HG03442 (cell line): ENCODE data around the gene ADGRE1.

Experiments used
- ATAC-seq: cut with Tn5 transposase; IDR thresholded peaks from one replicate; pipeline ENCODE4 v1.9.1; 2021; ENCODE audit warnings: mild to moderate bottlenecking, moderate library complexity; ENCODE audit not compliant: unreplicated experiment

The ADGRE1 gene

DNA sequence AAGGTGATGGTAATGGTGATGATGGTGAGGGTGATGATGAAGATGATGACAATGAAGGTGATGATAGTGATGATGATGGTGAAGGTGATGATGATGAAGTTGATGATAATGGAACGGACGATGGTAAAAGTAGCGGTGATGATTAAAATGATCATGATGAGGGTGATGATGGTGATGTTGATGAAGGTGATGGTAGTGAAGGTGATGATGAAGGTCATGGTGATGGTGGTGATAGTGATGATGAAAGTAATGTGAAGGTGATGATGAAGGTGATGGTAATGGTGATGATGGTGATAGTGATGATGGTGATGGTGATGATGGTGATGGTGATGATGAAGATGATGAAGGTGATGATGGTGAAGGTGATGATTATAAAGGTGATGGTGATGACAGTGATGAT is 67.7 kb downstream of the ADGRE1 start:
- no peak for ATAC-seq

DNA sequence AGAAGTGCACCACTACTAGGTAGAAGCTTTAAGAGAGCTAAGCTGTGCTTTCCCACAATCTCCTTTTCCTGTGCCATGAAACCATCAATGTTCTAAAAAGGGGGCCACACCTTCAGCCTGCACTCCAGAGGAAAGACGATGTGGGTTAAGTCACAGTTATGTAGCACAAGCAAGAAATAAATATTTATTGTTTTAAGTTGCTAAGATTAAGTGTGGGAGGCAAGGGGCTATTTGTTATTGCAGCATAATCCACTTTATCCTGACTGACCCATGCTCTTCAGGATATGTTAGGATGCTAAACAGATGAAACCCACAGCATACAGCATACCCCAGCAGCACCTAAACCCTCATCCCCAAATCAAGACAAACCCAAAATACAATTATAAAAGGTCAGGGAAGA is 69.2 kb downstream of the ADGRE1 start:
- ATAC-seq: no peak

DNA sequence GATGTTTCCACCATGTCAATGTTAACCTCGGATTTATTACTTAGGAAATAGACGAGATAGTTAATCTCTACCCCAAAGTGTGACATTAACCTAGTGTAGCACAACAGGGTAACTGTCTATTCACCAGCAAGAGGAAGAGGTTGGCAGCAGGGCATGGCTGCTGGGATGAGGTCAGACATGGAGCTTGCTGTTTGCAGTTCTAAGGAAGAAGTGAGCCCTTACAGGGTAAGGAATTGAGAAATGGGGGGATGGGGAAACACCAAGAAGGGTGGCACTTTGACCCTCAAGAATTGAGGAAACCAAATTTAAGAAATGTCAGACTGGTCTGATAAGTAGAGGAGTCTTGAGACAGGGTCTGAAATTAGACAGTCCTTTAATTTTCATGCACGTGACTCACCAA is 71.4 kb downstream of the ADGRE1 start:
- no peak for ATAC-seq

DNA sequence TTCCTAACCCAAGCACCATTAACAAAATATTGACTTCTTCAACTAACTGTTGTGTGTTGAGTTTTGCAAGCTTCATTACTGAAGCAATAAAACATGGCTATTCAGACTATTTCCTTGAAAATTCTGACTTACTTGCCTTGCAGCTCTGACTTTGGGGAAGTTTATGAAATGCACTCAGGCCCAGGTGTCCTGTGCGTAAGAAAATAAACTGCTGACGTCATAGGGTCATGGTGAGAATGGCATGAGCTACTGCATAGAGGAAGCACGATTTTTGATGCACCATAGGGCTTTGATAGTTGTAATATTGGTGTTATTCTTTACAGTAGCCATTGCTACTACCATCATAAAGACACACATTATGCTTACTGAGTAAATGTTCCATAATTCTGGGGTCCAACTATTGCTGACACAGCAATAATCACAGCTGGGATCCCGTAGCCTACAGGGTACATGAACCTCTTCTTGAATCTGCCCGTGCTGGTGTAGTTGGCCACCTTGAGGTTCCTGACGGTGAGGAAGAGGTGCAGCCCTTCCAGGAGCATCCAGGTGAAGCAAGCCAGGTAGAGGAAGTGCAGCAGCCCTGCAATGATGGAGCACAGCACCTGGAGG is 76.0 kb downstream of the ADGRE1 start:
- no peak for ATAC-seq

DNA sequence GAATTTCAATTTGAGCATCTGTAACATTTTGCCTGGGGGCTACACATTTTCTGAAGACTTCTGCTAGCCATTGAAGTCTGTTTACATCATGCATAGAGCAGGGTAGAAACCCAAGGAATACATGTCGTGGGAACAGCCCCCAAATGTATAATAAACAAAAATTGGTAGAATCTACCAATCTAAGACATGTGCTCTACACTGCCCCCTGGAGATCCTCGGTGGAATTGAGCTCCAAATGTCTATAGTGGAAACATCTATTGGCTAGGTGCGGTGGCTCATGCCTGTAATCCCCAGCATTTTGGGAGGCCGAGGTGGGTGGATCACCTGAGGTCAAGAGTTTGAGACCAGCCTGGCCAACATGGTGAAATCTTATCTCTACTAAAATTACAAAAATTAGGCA is 76.6 kb downstream of the ADGRE1 start:
- ATAC-seq: no peak

DNA sequence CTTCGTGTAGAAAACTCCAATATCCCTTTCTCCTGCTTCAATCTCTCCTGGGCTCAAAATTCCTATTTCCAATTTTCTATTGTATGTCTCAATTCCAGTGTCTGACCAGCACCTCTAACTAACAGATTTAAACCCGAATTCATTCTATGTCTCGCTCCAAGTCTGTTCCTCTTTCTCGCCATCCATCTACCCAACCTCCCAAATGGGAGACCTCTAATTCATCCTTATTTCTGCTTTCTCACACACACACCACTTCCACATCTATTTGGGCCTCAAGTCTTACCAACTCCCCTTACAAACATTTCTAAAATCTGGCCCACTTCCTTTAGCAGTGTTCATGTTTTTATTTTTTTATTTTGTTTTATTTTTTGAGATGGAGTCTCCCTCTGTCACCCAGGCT is 80.6 kb downstream of the ADGRE1 start:
- no peak for ATAC-seq

DNA sequence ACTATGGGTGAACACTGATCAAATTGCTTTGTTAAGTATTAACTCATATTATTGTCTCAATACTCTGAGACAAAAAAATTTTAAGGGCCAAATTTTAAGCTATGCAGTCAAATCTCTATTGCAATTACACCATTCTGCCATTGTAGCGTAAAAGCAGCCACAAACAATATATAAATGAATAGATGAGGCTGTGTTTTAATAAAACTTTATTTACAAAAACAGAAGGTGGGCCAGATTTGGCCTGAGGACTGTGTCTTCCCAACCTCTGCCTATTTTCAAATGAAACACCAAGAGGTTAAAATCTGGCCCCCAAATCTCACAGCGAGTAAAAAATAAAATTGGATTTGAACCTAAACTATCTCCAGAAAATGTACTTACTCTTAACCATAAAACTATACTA is 82.1 kb downstream of the ADGRE1 start:
- ATAC-seq: no peak

DNA sequence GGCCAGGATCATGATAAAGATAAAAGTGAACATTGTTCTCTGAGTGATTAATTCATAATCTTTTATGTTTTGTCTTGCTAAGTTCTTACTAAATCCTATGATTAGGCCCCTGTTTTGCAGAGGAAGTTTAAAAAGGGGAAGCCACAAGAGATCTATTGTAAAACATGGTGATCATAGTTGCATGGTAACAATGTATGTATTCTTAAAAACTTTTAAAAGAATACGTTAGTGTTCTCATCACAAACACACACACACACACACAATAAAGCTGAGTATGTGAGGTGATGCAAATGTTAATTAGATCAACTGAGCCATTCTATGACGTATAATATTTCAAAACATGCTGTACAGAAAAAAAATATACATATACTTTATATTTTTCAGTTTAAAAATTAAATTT is 82.6 kb downstream of the ADGRE1 start:
- ATAC-seq: no peak

DNA sequence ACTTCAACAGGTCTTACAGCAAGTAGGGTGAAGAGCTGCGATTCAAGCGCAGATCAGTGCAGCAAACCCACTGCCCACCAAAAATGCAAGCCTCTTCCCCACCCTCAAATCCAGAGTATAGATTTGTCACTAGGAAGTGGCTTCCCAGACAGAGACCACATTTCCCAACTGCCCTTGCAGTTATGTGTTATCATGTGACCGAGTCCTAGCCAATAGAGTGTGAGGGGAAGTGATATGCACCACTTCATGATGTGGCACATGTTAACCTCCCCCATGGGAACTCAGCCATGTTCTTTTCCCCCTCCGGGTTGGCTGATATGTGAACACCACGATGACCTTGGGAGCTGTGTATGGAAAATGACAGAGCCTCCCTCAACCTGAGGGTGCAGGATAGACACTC is 83.1 kb downstream of the ADGRE1 start:
- no peak for ATAC-seq

DNA sequence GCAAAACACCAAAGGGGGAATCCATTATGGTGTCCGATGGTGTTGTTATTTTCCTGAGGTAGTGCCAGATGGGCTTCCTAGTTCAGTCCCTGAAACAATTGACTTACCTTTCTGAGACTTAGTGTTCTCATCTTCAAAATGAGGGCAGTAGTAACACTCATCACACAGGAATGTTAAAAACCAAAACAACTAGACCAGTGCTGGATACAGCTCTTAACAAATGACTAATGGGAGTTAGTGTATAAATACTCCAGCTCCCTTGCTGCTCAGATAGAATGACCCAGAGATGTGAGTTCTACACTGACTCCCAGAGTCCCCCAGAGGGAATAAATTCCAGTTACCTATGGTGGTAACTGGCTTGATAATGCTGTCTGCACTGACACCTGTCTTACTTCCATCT is 84.0 kb downstream of the ADGRE1 start:
- ATAC-seq: no peak

DNA sequence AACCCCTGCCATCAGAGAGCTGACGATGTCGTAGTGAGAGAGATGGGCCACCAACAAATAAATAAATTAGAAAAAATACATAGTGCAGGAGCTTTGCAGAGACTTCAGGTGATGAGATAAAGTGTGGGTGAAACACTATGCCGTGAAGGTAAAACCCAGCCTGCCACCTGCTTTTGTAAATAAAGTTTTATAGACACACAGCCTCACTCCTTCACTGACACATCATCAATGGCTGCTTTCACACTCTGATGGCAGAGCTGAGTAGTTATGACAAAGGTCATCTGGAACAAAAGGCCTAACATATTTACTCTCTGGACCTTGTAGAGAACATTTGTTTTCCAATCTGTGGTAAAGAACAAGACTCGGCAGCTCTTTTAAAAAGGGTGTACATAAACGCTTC is 88.8 kb downstream of the ADGRE1 start:
- no peak for ATAC-seq

DNA sequence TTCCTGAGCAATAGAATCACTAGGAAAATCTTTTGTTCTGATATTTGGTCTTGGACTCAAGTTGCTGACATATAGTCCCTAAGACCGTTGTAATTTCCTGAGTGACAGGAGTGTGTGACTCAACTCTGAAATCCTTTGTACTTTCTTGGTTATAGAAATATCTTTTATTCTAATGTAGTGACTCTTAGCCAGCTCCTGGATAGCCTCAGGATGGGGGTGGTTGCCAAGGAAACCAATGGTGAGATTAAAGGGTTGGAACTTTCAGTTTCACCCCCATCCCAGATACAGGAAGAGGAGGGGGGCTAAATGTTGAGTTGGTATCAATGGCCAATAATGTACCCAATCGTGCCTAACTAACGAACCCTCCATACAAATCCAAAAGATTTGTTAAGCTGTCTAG is 92.0 kb downstream of the ADGRE1 start:
- no peak for ATAC-seq

DNA sequence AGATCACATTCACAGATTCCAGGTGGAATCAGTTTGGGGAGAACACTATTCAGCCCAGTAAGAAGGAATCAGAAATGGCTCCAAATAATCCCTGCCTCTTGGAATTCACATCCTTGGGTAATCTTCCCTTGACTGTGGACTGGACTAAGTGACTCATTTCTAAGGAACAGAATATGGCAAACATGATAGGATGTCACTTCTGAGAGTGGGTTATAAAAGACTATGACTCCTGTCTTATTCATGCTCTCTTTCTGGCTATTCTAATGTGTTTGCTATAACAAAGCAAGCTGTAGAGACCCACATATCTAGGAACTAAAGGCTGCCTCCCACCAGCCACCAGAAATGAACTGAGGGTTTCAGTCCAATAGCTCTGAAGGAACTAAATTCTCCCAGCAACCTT is 96.1 kb downstream of the ADGRE1 start:
- no peak for ATAC-seq

DNA sequence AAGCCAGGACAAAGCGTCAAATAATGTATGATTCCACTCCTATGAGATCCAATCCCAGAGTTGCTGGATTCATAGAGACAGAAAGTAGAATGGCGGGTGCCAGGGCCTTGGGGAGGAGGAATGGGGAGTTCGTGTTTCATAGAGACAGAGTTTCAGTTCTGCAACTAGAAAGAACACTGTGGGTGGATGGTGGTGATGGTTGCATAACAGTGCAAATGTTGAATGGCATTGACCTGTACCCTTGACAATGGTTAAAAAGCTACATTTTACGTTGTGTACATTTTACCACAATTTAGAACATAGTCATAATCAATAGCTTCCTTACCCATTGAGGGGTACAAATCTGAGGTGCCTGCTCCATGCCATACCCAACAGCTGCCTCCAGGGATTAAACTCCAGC is 100.5 kb downstream of the ADGRE1 start:
- no peak for ATAC-seq

DNA sequence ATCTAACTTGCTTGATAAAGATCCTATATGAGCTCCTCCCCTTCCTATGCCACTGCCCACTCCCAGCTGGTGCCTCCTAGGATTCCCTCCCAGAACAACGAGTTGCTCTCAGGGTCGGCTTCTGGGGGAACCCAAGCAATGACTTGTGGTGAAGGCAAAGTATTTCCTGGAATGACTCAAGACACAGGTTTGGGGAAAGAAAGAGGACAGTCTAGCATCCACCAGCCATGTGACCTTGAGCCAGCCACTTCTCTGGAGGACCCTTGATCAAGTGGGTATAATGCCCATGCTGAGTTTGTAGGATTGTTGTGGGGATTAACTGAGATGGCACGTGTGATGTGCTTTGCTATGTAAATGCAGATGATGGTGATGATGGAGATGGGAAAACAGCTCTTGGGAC is 100.9 kb downstream of the ADGRE1 start:
- ATAC-seq: no peak
